ENCODE results near the gene FBRS.

GRCh38 chr16:30665830-30666190 lies 7.6 kb downstream of the FBRS start:
- TF ChIP-seq JUN (IDR thresholded peaks at IDR 0.05), result no peak
- TF ChIP-seq, protein P1, sequence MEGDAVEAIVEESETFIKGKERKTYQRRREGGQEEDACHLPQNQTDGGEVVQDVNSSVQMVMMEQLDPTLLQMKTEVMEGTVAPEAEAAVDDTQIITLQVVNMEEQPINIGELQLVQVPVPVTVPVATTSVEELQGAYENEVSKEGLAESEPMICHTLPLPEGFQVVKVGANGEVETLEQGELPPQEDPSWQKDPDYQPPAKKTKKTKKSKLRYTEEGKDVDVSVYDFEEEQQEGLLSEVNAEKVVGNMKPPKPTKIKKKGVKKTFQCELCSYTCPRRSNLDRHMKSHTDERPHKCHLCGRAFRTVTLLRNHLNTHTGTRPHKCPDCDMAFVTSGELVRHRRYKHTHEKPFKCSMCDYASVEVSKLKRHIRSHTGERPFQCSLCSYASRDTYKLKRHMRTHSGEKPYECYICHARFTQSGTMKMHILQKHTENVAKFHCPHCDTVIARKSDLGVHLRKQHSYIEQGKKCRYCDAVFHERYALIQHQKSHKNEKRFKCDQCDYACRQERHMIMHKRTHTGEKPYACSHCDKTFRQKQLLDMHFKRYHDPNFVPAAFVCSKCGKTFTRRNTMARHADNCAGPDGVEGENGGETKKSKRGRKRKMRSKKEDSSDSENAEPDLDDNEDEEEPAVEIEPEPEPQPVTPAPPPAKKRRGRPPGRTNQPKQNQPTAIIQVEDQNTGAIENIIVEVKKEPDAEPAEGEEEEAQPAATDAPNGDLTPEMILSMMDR (IDR thresholded peaks at IDR 0.05), result no peak
- TF ChIP-seq REST (IDR thresholded peaks at IDR 0.05), result no peak
- no peak for TF ChIP-seq EP300 (IDR thresholded peaks at IDR 0.05)

Measured in A549 (cell line).